Kidney epithelial cell (primary cell): ENCODE results near the gene ZNG1C. TPM values are rescaled to one million over a fixed set of nuclear protein-coding genes. Genes with fewer than 3 reads are reported as not detected.
"Not testable (repeated sequence)": the region's sequence is repeated elsewhere in the genome, so short reads cannot be mapped to it uniquely, and the experiment has no call there.

ENCODE experiments used
- DNase-seq: peaks from one replicate; pipeline ENCODE4 v3.0.0-alpha.2; 2010; ENCODE audit warnings: low read depth
- H3K27me3 ChIP-seq: 2 replicates; pipeline ENCODE4 v1.6.0; 2011; ENCODE audit warnings: low read length; ENCODE audit not compliant: control insufficient read depth, insufficient read depth
- H3K36me3 ChIP-seq: 2 replicates; pipeline ENCODE4 v1.5.1; 2011; ENCODE audit warnings: low read length; ENCODE audit not compliant: control insufficient read depth, insufficient read depth
- H3K4me3 ChIP-seq: 2 replicates; pipeline ENCODE4 v1.5.1; 2011; ENCODE audit warnings: low read depth, mild to moderate bottlenecking, control low read depth, low read length
- total RNA-seq: library from RNA; depleted of rRNA; stranded (reverse); fragments of >200 nt; gene quantifications from 2 replicates; pipeline ENCODE4 v1.2.3, GENCODE V29; 2015

The ZNG1C gene
- total RNA-seq, 1 donor from 2014 or later = 19.4 TPM

DNA sequence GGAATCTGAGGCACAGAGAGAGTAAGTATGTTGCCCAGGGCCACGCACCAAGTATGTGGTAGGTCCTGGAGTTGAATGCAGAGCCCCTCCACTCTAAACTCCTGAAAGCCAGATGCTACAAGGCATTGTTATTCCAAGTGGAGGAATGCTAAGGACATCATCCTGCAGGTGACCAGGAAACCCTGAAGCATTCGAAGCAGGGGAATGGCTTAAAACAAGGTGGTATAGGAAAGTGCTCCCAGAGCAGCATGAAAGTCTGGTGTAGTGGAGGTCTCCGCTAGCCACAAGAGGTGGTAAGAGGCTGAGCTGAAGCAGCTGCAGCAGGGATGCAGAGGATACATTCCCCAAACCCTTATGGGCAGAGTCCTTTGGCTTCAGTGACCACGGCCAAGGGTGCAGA lies 87.3 kb downstream of the ZNG1C start:
- H3K27me3 ChIP-seq, H3K4me3 ChIP-seq, DNase-seq, H3K36me3 ChIP-seq: not testable (repeated sequence)

DNA sequence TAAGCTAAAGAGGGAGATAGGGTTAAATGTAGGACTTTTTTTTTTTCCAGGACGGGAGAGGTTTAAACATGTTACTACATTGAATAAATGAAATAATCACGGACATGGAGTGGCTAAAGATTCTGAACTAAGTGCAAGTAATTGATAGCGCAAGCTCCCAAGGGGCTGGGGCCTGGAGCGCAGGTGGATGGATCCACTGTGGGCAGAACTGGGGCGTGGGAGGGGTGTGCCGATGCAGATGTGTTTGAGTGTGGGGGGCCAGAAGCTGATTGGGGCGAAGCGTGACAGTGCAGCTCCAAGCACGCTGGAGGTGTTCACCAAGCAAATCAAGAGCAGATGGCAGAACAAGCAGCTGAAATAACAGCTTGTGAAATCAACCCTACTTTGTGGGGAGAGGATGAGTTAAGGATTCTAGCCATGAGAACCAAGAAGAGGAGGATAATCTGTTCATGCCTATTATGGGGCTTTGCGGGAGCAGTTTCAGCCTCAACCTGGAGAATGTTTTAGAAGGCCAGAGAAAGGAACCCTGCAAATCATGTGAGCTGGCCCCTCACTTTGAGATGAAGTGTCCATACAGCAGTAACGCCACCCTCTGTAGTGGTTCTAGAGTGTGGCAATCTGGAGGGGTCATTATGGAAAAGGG lies 88.9 kb downstream of the ZNG1C start:
- DNase-seq, H3K4me3 ChIP-seq, H3K27me3 ChIP-seq: not testable (repeated sequence)

DNA sequence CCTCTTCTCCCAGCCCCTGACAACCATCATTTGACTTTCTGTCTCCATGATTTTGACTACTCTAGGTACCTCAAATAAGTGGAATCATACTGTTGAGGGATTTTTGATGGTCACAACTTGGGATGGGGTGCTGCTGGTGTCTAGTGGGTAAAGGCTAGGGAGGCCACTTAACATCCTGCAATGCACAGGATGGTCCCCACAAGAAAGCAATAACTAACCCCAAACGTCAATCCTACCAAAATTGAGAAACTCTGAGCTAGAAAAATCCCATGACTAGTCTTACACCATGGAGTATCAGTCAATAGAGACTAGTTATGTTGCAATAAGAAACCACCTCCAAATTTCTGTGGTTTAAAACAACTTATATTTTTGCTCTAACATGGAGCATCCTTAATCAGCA lies 90.3 kb downstream of the ZNG1C start:
- DNase-seq, H3K27me3 ChIP-seq, H3K36me3 ChIP-seq, H3K4me3 ChIP-seq: not testable (repeated sequence)

More for the DNA sequence above, 88.9 kb downstream of the ZNG1C start:
- H3K36me3 ChIP-seq = not testable (repeated sequence)

DNA sequence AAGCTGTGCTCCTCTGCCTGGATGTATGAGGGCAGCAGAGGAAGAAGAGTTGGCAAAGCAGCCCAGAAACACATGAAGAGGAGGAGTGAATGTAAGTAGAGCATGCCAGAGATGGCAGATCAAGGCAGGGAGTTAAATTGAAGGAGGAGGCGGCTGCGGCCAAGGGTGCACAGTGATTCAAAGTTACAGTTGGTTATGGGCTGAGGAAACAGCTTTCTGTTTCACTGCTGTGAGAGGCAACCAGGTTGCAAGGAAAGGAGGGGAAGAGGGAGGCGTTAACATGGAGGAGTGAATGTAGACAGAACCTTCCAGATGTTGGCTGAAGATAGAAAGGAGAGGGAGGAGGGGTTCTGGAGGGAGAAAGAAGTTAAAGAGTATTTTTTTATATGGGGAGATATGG lies 94.2 kb downstream of the ZNG1C start:
- not testable (repeated sequence) for H3K27me3 ChIP-seq, H3K36me3 ChIP-seq, H3K4me3 ChIP-seq, DNase-seq

DNA sequence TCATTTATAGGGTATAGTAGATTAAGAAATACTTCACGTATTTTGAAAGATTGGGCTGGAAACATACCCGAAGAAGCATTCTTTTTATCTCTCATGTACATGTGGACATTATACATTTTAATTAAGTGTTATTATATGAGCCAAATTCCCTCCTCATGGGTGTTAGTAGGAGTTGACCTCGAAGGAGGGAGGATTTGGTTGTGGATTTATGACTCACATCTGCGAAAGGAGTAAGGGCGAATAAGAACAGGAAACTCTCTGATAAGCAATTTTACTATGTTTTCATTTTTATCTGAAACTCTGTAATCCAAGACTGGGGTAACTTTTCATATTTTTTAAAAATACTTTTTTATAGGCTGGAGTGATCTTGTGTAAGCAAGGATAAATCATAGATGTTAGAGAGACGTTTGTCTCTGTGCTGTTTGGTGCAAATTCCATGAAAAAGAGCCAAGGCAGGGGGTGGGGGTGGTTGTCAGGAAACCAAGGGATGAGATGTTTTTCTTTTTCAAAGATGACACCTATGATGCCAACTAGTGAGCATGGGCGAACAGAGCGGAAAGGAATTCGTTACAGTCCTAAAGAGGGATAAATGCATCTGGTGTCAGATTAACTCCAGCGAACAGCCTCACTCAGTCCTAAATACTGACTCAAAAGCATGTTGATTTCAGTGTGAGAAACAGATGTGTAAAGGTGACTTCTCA lies 95.0 kb downstream of the ZNG1C start:
- H3K36me3 ChIP-seq, H3K27me3 ChIP-seq, H3K4me3 ChIP-seq, DNase-seq: not testable (repeated sequence)

DNA sequence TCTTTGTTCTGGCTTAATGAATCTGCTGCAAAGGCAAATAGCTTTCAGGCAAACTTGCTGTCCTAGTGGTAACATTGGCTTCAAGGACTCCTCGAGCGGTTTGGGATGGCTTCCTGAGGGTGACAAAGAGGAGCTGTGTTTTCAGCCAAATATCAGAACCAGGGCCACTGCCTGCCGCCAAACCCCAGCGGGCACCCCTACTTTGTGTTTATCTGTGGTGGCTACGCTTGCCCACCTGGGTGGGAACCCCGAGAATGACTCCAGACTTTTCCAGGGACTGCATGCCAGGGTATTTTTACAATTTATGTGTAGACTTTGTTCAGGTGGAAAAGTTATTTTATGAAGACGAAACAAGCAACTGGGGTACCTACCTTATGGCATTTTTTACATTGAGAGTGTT lies 96.2 kb downstream of the ZNG1C start:
- H3K27me3 ChIP-seq, H3K4me3 ChIP-seq, H3K36me3 ChIP-seq, DNase-seq: not testable (repeated sequence)

DNA sequence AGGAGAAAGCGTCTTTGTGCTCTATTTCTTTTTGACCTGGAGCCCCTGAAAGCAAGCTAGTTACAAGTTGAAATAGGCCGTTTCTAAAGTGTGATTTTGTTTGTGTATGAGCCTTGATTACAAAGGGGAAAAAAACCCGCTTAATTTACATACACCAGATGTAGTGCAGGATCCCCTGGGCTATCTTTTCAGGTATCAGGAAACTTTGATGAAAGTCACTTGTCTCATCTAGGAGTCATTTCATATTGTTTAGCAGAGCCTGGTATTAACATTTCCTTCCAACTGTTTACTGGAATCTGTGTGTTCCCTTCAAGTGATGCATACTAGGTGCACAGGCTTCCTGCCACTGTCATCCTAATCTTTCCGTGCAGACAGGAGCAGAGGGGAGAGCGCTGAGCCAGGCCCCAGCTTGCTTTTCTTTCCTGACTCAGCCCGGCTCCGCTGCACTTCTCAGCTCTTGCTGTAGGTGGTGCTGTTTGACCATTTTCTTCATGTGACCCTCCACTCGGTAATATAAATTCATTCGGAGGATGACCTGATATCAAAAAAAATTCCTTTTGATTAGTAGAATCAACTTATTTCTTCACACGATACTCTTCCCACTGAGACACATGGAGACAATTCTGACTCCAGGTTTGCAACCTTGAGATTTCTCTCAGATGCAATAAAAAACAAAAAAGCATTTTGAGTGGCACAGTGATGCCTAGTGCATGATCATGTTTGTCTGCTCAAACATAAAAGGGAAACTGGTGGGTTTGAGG lies 100.7 kb downstream of the ZNG1C start:
- not testable (repeated sequence) for DNase-seq, H3K27me3 ChIP-seq, H3K4me3 ChIP-seq, H3K36me3 ChIP-seq

DNA sequence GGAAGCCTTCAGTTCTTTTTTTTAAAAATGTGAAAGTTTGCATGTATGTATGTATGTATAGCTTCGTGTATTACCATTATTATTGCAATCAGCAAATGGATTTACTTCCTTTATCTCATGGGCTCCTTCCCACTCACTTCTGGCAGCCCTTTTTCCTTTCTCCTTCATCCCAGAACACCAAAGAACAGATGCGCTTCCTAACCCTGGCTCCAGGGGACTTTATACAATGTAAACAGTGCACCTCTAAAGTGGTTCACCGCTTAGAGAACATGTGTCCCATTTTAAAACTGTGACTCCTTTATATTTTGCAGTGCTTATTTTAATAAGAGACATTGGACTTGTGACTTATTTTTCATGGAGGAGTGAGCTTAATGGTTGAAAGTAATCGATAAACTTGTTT lies 101.5 kb downstream of the ZNG1C start:
- H3K36me3 ChIP-seq, H3K4me3 ChIP-seq, DNase-seq, H3K27me3 ChIP-seq: not testable (repeated sequence)

DNA sequence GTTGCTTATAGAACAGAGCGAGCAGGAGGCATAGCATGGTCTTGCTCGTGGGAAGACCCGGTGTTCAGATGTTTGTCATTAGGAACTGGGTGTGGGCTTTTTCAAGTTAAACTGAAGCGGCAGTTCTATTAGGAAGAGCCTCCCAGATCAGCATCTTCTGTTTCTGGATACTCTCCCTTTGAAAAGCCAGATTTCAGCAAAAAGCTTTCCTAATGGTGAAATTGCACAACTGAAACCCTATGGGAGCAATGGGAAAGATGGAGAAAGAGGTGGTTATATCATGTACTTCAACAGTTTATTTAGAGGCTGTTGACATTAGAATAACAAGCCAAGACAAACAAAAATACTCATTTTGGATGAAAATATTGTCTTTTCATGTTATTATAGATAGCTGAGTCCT lies 102.2 kb downstream of the ZNG1C start:
- DNase-seq, H3K36me3 ChIP-seq, H3K4me3 ChIP-seq, H3K27me3 ChIP-seq: not testable (repeated sequence)

Other genes with a start within 250 kb of the ZNG1C start
- gene FOXD4L3, start 60.9 kb downstream of the ZNG1C start, total RNA-seq = not detected in 2 replicates
- 0.79 and 1.2 TPM in 2 replicates for gene PGM5, start 114.6 kb downstream of the ZNG1C start, total RNA-seq